AG09309 (cell line): ENCODE results near the gene CPA5.

ENCODE experiments used
- DNase-seq: peaks from one replicate; pipeline ENCODE4 v3.0.0-alpha.2; 2010; ENCODE audit warnings: low read depth
- H3K4me3 ChIP-seq: 2 replicates; pipeline ENCODE4 v1.5.1; 2011; ENCODE audit warnings: mild to moderate bottlenecking, low read depth, low read length, moderate library complexity; ENCODE audit not compliant: control insufficient read depth
- CTCF ChIP-seq: IDR thresholded peaks from 2 replicates; pipeline ENCODE4 v1.5.1; 2011; ENCODE audit warnings: mild to moderate bottlenecking, low read depth, low read length, inconsistent platforms; ENCODE audit not compliant: insufficient read depth, control insufficient read depth; ENCODE audit errors: missing control alignments

The CPA5 gene

GRCh38 chr7:130410868-130411541 is 66.4 kb downstream of the CPA5 start:
- no peak for TF ChIP-seq CTCF
- no peak for DNase-seq
- H3K4me3 ChIP-seq, result no peak overlapping the region

GRCh38 chr7:130413201-130413600 is 68.6 kb downstream of the CPA5 start:
- TF ChIP-seq CTCF, result no peak
- DNase-seq, result no peak

GRCh38 chr7:130415006-130415405 is 70.4 kb downstream of the CPA5 start:
- DNase-seq, result no peak
- no peak overlapping the region for H3K4me3 ChIP-seq
- no peak for TF ChIP-seq CTCF

More at GRCh38 chr7:130413201-130413600, 68.6 kb downstream of the CPA5 start:
- H3K4me3 ChIP-seq, result no peak overlapping the region

- no peak for DNase-seq
- TF ChIP-seq CTCF, result no peak
Observed at GRCh38 chr7:130417213-130417612, 72.6 kb downstream of the CPA5 start.

GRCh38 chr7:130418306-130418705 is 73.7 kb downstream of the CPA5 start:
- TF ChIP-seq CTCF, result no peak
- no peak for DNase-seq
- no peak overlapping the region for H3K4me3 ChIP-seq

More at GRCh38 chr7:130417213-130417612, 72.6 kb downstream of the CPA5 start:
- H3K4me3 ChIP-seq, result no peak overlapping the region
